ENCODE results near the gene NEK7.

NEK7 gene

GRCh38 chr1:198171667-198172540 lies 15.1 kb downstream of the NEK7 start:
- TF ChIP-seq ZFX (IDR thresholded peaks at IDR 0.05; ENCODE audit: borderline replicate concordance): no peak
- no peak for TF ChIP-seq CTCF (IDR thresholded peaks at IDR 0.05)
- H3K27ac ChIP-seq: no peak overlapping the region

- TF ChIP-seq ZFX (IDR thresholded peaks at IDR 0.05; ENCODE audit: borderline replicate concordance) (no peak), CTCF (IDR thresholded peaks at IDR 0.05) (no peak)
- no peak overlapping the region for H3K27ac ChIP-seq
Measured at GRCh38 chr1:198173832-198174231, 17.0 kb downstream of the NEK7 start.

GRCh38 chr1:198174297-198174696 lies 17.5 kb downstream of the NEK7 start:
- no peak overlapping the region for H3K27ac ChIP-seq

GRCh38 chr1:198175423-198176170 lies 18.8 kb downstream of the NEK7 start:
- H3K27ac ChIP-seq: peak overlapping the region; percentile 18

More at GRCh38 chr1:198174297-198174696, 17.5 kb downstream of the NEK7 start:
- TF ChIP-seq ZFX (IDR thresholded peaks at IDR 0.05; ENCODE audit: borderline replicate concordance): no peak
- no peak for TF ChIP-seq CTCF (IDR thresholded peaks at IDR 0.05)

GRCh38 chr1:198176179-198176578 lies 19.4 kb downstream of the NEK7 start:
- H3K27ac ChIP-seq: peak overlapping the region; percentile 18
- no peak for TF ChIP-seq CTCF (IDR thresholded peaks at IDR 0.05)
- no peak for TF ChIP-seq ZFX (IDR thresholded peaks at IDR 0.05; ENCODE audit: borderline replicate concordance)

More at GRCh38 chr1:198175423-198176170, 18.8 kb downstream of the NEK7 start:
- TF ChIP-seq CTCF (IDR thresholded peaks at IDR 0.05) (no peak), ZFX (IDR thresholded peaks at IDR 0.05; ENCODE audit: borderline replicate concordance) (no peak)

GRCh38 chr1:198177546-198177945 lies 20.7 kb downstream of the NEK7 start:
- no peak overlapping the region for H3K27ac ChIP-seq
- TF ChIP-seq CTCF (IDR thresholded peaks at IDR 0.05) (no peak), ZFX (IDR thresholded peaks at IDR 0.05; ENCODE audit: borderline replicate concordance) (no peak)

- TF ChIP-seq CTCF (IDR thresholded peaks at IDR 0.05): no peak
- no peak for TF ChIP-seq ZFX (IDR thresholded peaks at IDR 0.05; ENCODE audit: borderline replicate concordance)
- H3K27ac ChIP-seq: no peak overlapping the region
Measured at GRCh38 chr1:198178615-198179014, 21.8 kb downstream of the NEK7 start.
